ENCODE measurements around the gene ARHGEF4.
"Not testable (repeated sequence)": the region's sequence is repeated elsewhere in the genome, so short reads cannot be mapped to it uniquely, and the experiment has no call there.

Gene ARHGEF4

DNA sequence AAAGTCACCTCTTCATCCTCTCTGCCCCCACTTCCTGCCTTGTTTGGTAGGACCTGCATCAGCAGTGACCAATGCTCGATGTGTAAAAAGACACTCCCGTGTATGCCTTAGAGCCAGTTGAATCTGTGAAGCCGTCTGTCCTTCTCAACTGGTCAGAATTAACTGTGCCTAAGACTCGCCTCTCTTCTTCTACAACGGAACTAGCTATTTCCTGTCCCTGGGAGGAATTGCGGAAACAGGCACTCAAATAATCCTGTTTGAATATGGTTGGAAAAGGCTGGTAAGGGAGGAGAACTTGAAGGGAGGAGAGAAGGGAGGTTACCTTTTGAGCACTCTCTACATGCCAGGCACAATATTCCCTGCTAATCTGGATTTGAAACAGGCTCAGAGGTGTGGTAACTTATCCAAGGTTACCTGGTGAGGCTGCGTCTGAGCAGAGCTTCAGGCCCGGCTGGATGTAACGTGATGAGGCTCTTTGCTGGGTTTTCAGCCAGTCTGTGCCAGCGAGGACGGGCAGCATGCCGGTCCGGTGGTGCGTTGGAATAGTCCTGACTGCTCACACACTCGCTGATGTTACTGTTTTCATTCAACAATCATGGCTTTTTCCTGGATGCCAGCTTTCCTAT, 129.5 kb downstream of the ARHGEF4 start:
- DNase-seq (ENCODE audit: low read depth in 1 of 2, low spot score in 1 of 2) = no peak

DNA sequence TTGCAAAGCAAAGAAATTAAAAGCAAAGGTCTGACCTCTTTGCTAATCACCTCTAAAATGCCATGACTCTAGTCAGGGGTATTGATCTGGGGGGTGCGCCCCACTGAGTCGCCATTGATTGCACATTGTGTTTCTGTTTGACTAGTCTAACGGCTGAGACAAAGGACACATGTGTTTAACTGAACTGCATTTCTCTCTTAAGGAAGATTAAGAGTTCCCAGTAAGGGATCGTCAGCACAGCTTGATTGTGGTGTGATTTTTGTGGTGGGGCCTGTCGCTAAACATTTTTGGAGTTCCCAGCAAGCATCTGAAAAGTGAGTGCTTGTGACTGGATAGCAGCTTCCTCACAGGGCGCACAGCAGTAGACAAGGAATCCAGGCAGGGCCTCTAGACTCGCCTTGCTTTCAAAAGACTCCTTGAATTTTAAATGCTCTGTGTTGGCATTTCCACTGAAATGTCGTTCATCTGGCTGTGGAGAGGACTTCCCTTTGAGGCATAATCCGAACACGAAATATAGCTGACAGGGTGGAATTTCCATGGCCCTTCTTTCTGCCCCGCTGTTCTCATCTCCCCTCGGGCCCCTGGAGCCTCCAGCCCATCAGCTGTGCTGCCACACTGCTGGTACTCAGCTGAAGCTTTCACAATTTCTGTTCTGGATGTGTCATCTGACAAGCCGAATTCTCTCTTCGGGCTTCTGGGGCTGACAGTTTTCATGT, 130.2 kb downstream of the ARHGEF4 start:
- DNase-seq (ENCODE audit: low read depth in 1 of 2, low spot score in 1 of 2) = no peak

DNA sequence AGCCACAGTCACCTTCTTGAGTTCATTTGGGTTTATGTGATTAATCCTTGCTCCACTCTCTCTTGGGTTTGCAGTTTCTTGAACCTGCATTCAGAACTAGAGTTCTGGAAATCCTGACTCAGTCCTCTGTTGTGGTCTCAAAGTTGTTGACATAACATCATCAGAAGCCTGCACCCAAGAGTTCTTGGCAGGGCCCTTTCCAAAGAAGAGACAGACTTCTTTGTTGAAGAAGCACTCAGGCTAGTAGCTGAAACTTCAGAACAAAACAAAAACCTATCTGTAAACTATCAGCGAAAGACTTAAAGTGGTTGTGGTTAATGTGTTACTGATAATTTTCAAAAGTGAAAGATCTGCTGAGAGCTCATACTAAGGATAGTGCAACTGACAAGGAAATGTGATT, 135.7 kb downstream of the ARHGEF4 start:
- DNase-seq (ENCODE audit: low read depth in 1 of 2, low spot score in 1 of 2) = no peak

DNA sequence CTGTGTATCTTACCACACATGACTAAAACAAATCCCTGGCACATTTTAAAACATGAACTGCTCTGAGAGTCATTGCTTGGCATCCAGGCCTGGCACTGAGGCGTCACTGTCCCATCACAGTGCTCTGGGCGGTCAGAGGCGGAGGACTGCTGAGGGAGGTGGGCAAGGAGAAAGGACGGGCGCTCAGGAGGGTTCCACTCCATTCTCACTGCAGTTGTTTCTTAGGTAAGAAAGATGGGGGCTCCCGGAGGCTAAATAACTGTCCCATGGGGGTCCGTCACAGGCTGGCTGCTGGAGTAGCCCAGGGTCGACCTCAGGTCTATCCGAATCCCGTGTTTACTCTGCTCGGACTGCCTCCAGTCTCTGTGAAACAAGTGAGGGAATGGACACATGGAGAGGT, 139.0 kb downstream of the ARHGEF4 start:
- DNase-seq (ENCODE audit: low read depth in 1 of 2, low spot score in 1 of 2) = no peak

DNA sequence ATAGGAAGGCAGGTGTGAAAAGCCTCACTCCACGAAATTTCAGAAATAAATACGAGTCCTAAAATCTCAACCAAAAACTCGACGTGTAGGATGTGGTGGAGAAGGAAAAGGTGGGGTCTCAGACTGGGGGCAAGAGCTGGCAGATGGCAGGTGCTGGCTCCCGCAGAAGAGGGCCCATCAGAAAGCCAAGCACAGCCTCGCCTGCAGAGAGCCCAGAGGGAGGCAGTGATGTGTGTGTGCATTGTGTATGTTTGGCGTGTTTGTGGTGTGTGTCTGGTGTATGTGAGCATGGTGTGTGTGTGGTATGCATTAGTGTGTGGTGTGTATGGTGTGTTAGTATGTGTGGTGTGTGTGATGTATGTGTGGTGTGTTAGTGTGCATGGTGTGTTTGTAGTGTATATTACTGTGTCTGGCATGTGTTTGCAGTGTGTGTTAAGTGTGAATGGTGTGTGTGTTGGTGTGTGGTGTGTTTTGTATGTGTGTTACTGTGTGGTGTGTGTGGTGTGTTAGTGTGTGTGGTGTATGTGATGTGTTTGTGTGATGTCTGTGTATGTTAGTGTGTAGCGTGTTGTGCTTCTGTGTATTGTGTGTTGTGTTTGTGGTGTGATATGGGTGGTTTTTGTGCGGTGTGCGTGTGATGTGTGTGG, 140.0 kb downstream of the ARHGEF4 start:
- DNase-seq (ENCODE audit: low read depth in 1 of 2, low spot score in 1 of 2) = no peak

DNA sequence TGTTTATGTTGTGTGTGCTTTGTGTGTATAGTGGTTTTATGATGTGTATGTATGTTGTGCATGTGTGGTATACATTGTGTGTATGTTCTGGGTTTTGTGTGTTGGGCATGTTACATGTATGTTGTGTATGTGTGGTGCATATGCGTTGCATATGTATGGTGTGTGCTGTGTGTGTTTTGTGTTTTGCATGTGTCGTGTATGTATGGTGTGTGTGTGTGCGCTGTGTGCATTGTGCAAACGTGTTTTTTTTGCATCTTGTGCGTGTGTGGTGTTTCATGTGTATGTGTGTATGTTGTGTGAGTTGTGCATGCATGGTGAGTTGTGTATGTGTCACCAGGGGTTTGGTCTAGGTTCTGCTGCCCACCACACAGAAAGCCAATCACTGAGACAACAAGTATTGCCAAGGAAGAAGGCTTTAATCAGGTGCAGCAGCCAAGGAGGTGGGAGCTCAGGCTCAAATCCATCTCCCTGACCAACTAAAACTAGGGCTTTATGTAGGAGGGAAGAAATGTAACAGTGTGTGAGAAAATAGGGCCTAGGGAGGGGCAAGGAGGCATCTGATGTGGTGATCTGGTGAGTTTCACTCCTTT, 140.8 kb downstream of the ARHGEF4 start:
- no peak for DNase-seq (ENCODE audit: low read depth in 1 of 2, low spot score in 1 of 2)

DNA sequence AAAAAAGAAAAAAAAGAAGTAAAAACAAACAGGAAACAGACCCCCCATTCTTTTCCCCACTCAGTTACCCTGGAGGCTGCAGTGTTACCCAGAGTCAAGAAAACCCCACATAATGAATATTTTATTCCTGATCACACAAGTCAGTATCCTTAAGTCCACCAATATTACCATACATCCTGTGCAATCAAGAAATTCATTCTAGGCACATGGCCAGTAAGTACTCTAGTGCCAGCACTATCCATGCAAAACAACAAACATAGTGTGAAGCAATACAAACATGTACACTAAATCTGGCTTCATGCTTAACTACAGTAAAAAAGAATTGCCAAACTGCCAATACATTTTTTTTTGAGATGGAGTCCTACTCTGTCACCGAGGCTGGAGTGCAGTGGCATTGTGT, 145.0 kb downstream of the ARHGEF4 start:
- DNase-seq (ENCODE audit: low read depth in 1 of 2, low spot score in 1 of 2) = no peak

DNA sequence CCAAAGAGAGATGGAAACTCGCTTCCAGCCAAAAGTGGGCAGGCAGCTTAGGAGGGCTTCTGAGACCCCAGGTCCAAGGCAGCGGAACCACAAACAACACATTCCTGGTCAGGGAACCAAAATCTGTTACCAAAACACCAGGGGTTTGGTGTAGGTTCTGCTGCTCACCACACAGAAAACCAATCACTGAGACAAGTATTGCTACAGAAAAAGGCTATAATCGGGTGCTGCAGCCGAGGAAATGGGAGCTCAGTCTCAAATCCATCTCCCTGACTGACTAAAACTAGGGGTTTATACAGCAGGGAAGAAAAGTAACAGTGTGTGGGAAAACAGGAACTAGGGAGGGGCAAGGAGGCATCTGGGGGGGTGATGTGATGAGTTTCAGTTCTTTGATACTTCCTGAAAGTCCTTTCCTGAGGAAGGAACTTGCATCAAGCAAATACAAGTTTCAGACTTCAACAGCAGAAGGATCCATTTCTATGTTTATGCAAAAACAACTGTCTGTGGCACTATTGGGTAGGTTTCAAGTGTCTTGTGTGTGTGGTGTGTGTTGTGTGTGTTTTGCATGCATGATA, 148.6 kb downstream of the ARHGEF4 start:
- no peak for DNase-seq (ENCODE audit: low read depth in 1 of 2, low spot score in 1 of 2)

DNA sequence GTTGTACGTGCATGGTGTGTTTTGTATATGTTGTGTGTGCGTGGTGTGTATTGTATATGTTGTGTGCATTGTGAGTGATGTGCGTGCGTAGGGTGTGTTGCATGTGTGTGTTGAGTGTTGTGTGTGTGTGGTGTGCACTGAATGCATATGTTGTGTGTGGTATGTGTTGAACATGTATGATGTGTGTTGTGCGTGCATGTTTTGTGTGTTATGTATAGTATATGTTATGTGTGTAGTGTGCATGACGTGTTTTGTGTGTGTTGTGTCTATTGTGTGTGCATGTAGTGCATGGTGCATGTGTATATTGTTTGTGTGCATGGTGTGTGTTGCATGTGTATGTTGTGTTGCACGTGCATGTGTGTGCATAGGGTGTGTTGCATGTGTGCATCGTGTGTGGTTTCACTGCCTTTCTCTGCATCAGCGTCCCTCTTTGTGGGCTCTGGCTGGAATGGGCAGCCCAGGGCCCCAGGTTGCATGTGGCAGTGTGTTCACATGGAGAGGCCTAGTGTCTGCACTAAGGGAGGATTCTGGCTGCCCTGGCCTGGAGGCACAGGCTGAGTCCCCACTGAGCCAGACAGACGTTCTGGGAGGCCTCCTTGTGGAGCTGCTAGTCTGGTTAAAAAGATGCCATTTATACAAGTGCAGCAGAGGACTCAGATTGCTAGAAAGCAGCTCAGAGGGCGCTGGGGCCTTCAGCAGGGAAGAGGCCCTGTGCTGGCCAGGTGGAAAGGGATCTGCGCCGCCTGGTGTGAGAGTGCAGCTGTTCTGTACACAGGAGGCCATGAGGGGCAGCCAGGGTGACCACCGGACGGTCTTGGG, 149.3 kb downstream of the ARHGEF4 start:
- no peak for DNase-seq (ENCODE audit: low read depth in 1 of 2, low spot score in 1 of 2)

DNA sequence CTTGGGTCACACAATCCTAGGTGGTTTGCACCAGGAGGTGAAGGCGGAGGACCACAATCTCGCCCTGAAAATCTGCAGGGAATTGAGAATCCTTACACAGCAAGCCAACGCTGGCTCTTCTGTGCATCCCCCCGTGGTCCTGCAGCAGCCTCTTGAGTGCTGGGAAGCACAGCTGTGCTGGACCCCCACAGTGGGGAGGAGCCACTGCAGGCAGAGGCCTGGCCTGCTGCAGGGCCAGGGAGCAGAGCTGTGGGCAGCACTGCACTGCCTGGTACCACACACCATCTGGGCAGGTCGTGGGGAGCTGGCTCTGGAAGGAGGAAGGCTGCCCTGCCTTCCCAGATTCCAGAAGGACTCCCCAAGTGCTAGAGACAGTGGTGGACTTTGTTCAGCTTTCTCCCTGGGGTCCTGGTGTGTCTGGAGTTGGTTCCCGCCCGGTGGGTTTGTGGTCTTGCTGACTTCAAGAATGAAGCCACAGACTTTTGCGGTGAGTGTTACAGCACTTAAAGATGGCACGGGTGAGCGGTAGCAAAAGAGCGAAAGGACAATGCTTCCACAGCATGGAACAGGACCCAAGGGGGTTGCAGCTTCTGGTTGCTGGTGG, 150.3 kb downstream of the ARHGEF4 start:
- no peak for DNase-seq (ENCODE audit: low read depth in 1 of 2, low spot score in 1 of 2)

DNA sequence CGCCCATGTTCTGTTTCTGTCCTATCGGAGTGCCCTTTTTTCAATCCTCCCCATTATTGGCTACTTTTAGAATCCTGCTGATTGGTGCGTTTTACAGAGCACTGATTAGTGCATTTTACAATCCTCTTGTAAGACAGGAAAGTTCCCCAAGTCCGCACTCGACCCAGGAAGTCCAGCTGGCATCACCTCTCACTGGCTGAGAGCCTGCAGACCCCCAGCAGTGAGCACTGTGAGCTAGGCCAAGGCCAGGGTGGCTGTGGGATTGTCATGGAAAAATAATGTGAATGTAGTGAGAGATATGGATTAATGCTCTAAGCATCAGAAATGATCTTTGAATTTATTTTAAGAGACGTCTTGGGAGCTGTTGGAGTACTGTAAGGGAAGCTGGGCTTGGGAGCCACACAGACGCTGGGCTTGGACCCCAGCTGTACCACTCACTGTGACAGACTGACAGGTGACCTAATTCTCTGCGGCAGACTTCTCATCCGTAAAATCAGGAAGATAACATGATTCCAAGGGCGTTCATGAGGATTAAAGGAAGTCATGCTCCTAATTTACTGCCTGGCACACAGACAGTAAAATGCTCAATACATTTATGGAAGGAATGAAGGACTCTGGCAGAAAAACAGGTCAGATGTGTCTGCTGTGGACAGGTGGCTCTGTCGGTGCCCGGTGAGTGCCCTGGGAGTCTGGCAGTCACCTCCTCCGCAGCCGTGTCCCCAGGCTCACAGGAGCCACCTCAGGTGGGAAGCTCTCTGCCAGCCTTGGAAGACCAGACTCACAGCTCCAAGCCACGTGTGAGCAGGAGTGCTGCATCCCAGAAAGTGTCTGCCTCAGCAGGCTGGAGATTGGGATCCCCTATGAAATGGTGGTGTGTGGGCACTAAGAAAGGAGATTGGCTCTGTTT, 151.1 kb downstream of the ARHGEF4 start:
- DNase-seq (ENCODE audit: low read depth in 1 of 2, low spot score in 1 of 2) = no peak

DNA sequence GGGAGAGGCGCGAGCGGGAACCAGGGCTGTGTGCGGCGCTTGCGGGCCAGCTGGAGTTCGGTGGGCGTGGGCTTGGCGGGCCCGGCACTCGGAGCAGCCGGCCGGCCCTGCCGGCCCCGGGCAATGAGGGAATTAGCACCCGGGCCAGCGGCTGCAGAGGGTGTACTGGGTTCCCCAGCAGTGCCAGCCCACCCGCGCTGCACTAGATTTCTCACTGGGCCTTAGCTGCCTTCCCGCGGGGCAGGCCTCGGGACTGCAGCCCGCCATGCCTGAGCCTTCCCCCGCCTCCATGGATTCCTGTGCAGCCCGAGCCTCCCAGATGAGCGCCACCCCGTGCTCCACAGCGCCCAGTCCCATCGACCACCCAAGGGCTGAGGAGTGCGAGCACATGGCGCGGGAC, 154.7 kb downstream of the ARHGEF4 start:
- DNase-seq (ENCODE audit: low read depth in 1 of 2, low spot score in 1 of 2) = not testable (repeated sequence)

DNA sequence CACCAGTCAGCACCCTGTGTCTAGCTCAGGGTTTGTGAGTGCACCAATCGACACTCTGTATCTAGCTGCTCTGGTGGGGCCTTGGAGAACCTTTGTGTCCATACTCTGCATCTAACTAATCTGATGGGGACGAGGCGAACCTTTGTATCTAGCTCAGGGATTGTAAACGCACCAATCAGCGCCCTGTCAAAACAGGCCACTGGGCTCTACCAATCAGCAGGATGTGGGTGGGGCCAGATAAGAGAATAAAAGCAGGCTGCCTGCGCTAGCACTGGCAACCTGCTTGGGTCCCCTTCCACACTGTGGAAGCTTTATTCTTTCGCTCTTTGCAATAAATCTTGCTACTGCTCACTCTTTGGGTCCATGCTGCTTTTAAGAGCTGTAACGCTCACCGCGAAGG, 155.3 kb downstream of the ARHGEF4 start:
- DNase-seq (ENCODE audit: low read depth in 1 of 2, low spot score in 1 of 2) = not testable (repeated sequence)

DNA sequence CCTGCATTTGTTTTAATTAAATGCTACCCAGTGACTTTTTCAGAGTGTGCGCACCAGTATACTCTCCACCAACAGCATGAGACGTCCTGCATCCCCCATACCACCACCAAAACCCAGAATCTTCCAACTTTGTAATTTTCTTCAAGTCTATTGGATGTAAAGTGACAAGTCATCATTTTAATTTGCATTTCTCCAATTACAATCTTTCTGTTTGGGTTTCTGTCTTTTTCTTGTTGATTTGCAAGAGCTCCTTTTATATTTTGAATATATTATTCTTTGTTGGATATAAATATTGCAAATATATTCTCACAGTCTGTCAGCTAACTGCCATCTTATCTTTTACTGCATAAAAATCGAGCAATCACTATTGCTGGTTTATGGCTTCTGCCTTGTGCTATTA, 160.0 kb downstream of the ARHGEF4 start:
- no peak for DNase-seq (ENCODE audit: low read depth in 1 of 2, low spot score in 1 of 2)

DNA sequence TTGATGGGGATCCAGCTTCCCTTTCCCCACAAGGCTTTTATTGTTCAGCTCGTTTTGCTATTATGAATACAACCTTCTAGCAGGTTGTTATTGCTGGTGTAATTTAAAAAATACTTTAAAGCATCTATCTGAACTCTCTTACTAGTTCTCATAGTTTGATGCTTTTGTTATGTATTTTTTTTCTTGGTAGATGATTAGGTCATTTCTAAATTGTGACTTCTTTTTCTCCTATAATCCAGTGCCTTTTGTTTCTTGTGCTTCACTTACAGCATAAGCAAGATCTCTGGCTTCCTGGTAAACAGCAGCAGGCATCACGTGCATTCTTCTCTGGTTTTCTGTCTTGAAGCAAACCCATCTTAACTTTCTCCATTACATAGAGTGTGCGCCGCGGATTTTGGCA, 160.5 kb downstream of the ARHGEF4 start:
- no peak for DNase-seq (ENCODE audit: low read depth in 1 of 2, low spot score in 1 of 2)

DNA sequence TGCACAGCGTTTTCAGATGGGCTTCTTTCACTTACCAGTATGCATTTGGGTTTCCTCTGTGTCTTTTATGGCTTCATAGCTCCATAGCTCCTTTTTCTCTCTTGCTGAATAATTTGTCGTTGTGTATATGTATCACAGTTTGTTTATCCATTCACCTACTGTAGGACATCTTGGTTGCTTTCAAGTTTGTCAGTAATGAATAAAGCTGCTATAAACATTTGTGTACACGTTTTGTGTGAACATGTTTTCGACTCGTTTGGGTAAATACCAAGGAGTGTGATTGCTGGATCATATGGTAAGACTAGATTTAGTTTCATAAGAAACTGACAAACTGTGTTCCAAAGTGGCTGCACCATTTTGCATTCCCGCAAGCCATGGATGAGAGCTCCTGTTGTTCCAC, 161.8 kb downstream of the ARHGEF4 start:
- no peak for DNase-seq (ENCODE audit: low read depth in 1 of 2, low spot score in 1 of 2)

DNA sequence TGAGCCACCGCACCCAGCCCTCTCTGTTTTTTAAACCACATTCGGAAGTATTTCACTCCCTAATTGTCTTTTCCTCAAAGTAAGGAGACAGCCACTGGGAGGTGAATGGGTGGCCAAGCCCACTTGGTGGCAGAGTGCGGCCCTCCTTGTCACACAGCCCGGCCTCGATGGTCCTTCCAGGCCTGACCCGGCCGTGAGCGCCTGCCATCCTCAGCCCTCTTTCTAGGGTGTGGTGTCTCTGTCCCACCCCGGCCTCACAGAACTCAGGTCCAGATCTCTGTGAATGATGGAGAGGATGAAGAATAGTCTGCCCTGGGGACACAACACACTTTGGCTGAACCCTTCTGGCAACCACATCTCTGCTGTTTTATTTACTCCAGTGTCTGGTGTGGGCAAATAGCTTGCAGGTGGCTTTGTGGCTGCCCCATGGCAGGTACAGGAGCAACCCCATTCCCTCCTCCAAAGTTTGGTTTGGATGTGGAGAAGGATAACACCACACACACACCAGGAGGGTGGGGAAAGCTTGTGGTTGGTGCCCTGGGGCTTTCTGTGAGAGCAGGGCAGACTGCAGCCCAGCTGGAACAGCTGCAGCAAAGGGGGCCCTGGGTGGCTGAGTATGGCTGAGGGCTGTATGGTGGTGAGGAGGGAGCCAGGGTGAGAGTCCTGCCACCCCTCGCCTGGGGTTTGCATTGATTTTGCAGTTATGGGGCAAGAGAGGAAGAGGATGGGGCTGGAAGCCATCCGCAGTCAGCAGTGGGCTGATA, 167.9 kb downstream of the ARHGEF4 start:
- no peak for DNase-seq (ENCODE audit: low read depth in 1 of 2, low spot score in 1 of 2)

DNA sequence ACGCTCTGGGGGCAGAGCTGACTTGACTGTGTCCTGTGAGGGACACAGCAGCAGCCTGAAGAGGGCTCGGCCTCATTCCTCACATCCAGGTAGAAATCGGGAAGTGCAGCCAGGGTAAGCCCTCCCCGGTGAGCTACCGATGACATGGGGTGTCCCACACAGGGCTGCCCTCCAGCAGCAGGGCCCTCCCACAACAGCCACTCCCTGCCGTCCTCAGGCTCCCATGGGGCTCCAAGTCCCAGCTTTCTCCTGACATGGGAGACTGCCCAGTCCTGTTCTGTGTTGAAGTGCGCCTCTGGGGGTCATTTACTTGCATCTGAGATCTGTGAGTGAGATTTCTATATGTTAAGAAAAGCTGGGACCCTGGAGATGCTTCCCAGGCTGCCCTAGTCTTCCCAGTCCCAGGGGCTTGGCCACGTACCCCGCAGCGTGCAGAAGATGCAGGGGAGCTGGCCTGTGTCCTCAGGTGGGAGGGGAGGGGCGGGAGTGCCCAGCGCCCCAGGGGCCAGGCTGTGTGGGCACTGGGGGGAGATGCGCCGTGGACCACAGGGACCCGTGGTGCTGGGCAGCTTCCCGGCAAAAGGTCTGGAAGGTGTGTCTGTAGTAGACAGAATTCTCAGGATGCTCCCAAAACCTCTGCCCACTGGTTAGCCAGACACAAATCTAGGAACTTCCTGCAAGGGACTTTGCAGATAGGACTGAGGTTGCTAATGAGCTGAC, 168.7 kb downstream of the ARHGEF4 start:
- DNase-seq (ENCODE audit: low read depth in 1 of 2, low spot score in 1 of 2) = no peak

All from activated CD4-positive, alpha-beta T cell treated with anti-CD3 and anti-CD28 coated beads, Interleukin-2, amount 50 U/mL, for 24 hours (primary cell).